Measurements from ENCODE around the gene PPP1R27. TPM values are rescaled to one million over a fixed set of nuclear protein-coding genes. Genes with fewer than 3 reads are reported as not detected.

PPP1R27 gene
- total RNA-seq, 1 donor from 2014 or later, result not detected

GRCh38 chr17:81842725-81843504 is 8.1 kb upstream of the PPP1R27 start:
- TF ChIP-seq, protein P1, sequence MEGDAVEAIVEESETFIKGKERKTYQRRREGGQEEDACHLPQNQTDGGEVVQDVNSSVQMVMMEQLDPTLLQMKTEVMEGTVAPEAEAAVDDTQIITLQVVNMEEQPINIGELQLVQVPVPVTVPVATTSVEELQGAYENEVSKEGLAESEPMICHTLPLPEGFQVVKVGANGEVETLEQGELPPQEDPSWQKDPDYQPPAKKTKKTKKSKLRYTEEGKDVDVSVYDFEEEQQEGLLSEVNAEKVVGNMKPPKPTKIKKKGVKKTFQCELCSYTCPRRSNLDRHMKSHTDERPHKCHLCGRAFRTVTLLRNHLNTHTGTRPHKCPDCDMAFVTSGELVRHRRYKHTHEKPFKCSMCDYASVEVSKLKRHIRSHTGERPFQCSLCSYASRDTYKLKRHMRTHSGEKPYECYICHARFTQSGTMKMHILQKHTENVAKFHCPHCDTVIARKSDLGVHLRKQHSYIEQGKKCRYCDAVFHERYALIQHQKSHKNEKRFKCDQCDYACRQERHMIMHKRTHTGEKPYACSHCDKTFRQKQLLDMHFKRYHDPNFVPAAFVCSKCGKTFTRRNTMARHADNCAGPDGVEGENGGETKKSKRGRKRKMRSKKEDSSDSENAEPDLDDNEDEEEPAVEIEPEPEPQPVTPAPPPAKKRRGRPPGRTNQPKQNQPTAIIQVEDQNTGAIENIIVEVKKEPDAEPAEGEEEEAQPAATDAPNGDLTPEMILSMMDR (IDR thresholded peaks at IDR 0.05; ENCODE audit: insufficient read depth, low read depth, low read length), result no peak
- TF ChIP-seq EZH2 (IDR thresholded peaks at IDR 0.05; ENCODE audit: insufficient read depth, low read length), result no peak
- Histone ChIP-seq H2AFZ (ENCODE audit: low read depth, low read length) (no peak overlapping the region), H3K4me1 (ENCODE audit: insufficient read depth, low read length) (no peaks in the 10 kb centered on the region), H3K9me3 (ENCODE audit: insufficient read depth, low read depth, low read length) (no peaks in the 10 kb centered on the region), H3K79me2 (ENCODE audit: insufficient read depth, low read length) (peaks cover 5% of the 10 kb centered on the region), H3K9ac (ENCODE audit: low read length) (no peak overlapping the region), H4K20me1 (ENCODE audit: insufficient read depth, low read length) (peaks cover 63% of the 10 kb centered on the region), H3K27ac (ENCODE audit: low read depth, low read length) (no peak overlapping the region), H3K4me2 (ENCODE audit: low read length) (no peak overlapping the region), H3K27me3 (ENCODE audit: insufficient read depth, low read length) (no peaks in the 10 kb centered on the region), H3K36me3 (ENCODE audit: insufficient read depth, low read length) (peaks cover 35% of the 10 kb centered on the region), H3K4me3 (ENCODE audit: insufficient read depth, low read depth, low read length) (no peak overlapping the region)
- Mint-ChIP-seq H3K9me3 (ENCODE audit: unreplicated experiment) (no peaks in the 10 kb centered on the region), H3K4me3 (ENCODE audit: unreplicated experiment) (no peak overlapping the region), H3K27me3 (ENCODE audit: low read depth, unreplicated experiment) (no peaks in the 10 kb centered on the region), H3K4me1 (ENCODE audit: low read depth, unreplicated experiment) (no peaks in the 10 kb centered on the region), H3K27ac (ENCODE audit: unreplicated experiment) (no peak overlapping the region), H3K36me3 (ENCODE audit: low read depth, unreplicated experiment) (peaks cover 11% of the 10 kb centered on the region)
- DNase-seq (ENCODE audit: low read depth), result no peak
- no peak for FAIRE-seq

DNA sequence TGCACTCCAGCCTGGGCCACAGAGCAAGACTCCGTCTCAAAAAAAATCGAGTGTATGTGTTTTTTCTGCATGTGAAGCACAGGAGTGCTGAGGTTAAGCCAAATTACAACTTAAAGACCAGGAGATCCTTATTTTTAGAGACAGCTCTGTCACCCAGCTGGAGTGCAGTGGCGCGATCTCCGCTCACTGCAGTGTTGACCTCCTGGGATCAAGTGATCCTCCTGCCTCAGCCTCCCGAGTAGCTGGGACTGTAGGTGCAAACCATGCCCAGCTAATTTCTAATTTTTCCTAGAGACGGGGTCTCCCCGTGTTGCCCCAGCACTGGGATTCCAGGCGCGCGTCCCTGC is 7.5 kb upstream of the PPP1R27 start:
- peaks cover 13% of the 10 kb centered on the region for H3K36me3 Mint-ChIP-seq (ENCODE audit: low read depth, unreplicated experiment)
- no peaks in the 10 kb centered on the region for H3K27me3 ChIP-seq (ENCODE audit: insufficient read depth, low read length)
- DNase-seq (ENCODE audit: low read depth), result no peak
- H4K20me1 ChIP-seq (ENCODE audit: insufficient read depth, low read length), result peaks cover 61% of the 10 kb centered on the region
- H3K9me3 ChIP-seq (ENCODE audit: insufficient read depth, low read depth, low read length), result no peaks in the 10 kb centered on the region
- no peak for TF ChIP-seq EZH2 (IDR thresholded peaks at IDR 0.05; ENCODE audit: insufficient read depth, low read length)
- TF ChIP-seq, protein P1 (IDR thresholded peaks at IDR 0.05; ENCODE audit: insufficient read depth, low read depth, low read length), result no peak
- no peak overlapping the region for H2AFZ ChIP-seq (ENCODE audit: low read depth, low read length)
- H3K9ac ChIP-seq (ENCODE audit: low read length), result no peak overlapping the region
- no peak overlapping the region for H3K27ac ChIP-seq (ENCODE audit: low read depth, low read length)
- H3K27me3 Mint-ChIP-seq (ENCODE audit: low read depth, unreplicated experiment), result no peaks in the 10 kb centered on the region
- no peak overlapping the region for H3K4me2 ChIP-seq (ENCODE audit: low read length)
- no peak overlapping the region for H3K27ac Mint-ChIP-seq (ENCODE audit: unreplicated experiment)
- H3K4me1 Mint-ChIP-seq (ENCODE audit: low read depth, unreplicated experiment), result no peaks in the 10 kb centered on the region
- peaks cover 34% of the 10 kb centered on the region for H3K36me3 ChIP-seq (ENCODE audit: insufficient read depth, low read length)
- H3K4me1 ChIP-seq (ENCODE audit: insufficient read depth, low read length), result no peaks in the 10 kb centered on the region
- H3K9me3 Mint-ChIP-seq (ENCODE audit: unreplicated experiment), result no peaks in the 10 kb centered on the region
- no peak overlapping the region for H3K4me3 Mint-ChIP-seq (ENCODE audit: unreplicated experiment)
- peaks cover 4% of the 10 kb centered on the region for H3K79me2 ChIP-seq (ENCODE audit: insufficient read depth, low read length)
- no peak overlapping the region for H3K4me3 ChIP-seq (ENCODE audit: insufficient read depth, low read depth, low read length)
- no peak for FAIRE-seq

DNA sequence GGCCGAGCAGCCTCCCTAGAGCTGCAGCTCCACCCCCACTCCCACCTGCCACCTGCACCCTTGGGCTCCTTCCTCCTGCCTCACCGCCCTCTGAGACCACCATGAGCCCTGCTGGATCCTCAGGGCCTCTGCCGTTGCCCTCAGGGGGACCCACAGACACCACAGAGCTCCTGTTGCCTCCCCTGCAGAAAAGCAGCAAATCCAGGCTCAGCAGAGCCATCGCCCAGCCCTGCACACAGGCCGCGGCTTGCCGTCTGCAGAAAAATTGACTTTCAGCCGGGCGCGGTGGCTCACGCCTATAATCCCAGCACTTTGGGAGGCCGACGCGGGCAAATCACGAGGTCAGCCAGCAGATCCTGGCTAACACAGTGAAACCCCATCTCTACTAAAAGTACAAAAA is 7.0 kb upstream of the PPP1R27 start:
- no peak for DNase-seq (ENCODE audit: low read depth)
- H3K27me3 ChIP-seq (ENCODE audit: insufficient read depth, low read length), result no peaks in the 10 kb centered on the region
- H3K9me3 ChIP-seq (ENCODE audit: insufficient read depth, low read depth, low read length), result no peaks in the 10 kb centered on the region
- no peak overlapping the region for H3K4me2 ChIP-seq (ENCODE audit: low read length)
- H3K4me1 Mint-ChIP-seq (ENCODE audit: low read depth, unreplicated experiment), result no peaks in the 10 kb centered on the region
- TF ChIP-seq, protein P1 (IDR thresholded peaks at IDR 0.05; ENCODE audit: insufficient read depth, low read depth, low read length), result no peak
- no peak for TF ChIP-seq EZH2 (IDR thresholded peaks at IDR 0.05; ENCODE audit: insufficient read depth, low read length)
- H3K27me3 Mint-ChIP-seq (ENCODE audit: low read depth, unreplicated experiment), result no peaks in the 10 kb centered on the region
- peaks cover 13% of the 10 kb centered on the region for H3K36me3 Mint-ChIP-seq (ENCODE audit: low read depth, unreplicated experiment)
- H3K4me3 ChIP-seq (ENCODE audit: insufficient read depth, low read depth, low read length), result no peak overlapping the region
- no peak overlapping the region for H3K4me3 Mint-ChIP-seq (ENCODE audit: unreplicated experiment)
- no peaks in the 10 kb centered on the region for H3K79me2 ChIP-seq (ENCODE audit: insufficient read depth, low read length)
- no peak overlapping the region for H3K9ac ChIP-seq (ENCODE audit: low read length)
- H3K36me3 ChIP-seq (ENCODE audit: insufficient read depth, low read length), result peaks cover 30% of the 10 kb centered on the region
- no peak overlapping the region for H3K27ac Mint-ChIP-seq (ENCODE audit: unreplicated experiment)
- no peak overlapping the region for H2AFZ ChIP-seq (ENCODE audit: low read depth, low read length)
- H4K20me1 ChIP-seq (ENCODE audit: insufficient read depth, low read length), result peaks cover 56% of the 10 kb centered on the region
- no peak overlapping the region for H3K27ac ChIP-seq (ENCODE audit: low read depth, low read length)
- H3K4me1 ChIP-seq (ENCODE audit: insufficient read depth, low read length), result no peaks in the 10 kb centered on the region
- FAIRE-seq, result no peak
- no peaks in the 10 kb centered on the region for H3K9me3 Mint-ChIP-seq (ENCODE audit: unreplicated experiment)
